ENCODE data around the gene FAM110A.
A peak's percentile ranks its signal among the peaks of the same experiment; 100 is the strongest.
"Not testable (repeated sequence)": the region's sequence is repeated elsewhere in the genome, so short reads cannot be mapped to it uniquely, and the experiment has no call there.

Gene FAM110A

DNA sequence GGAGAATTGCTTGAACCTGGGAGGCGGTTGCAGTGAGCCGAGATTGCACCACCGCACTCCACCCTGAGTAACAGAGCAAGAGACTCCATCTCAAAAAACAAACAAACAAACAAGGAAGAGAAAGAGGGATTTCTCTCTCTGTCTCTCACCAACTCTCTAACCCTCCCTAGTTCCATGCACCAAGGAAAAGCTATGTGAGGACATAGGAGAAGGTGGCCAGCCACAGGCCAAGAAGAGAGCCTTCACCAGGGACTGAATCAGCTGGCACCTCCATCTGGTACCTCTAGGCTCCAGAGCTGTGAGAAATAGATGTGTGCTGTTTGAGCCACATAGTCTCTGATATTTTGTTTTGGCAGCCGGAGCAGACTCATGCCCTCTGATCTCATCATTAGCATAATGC is 9.0 kb upstream of the FAM110A start:
- DNase-seq = no peak

DNA sequence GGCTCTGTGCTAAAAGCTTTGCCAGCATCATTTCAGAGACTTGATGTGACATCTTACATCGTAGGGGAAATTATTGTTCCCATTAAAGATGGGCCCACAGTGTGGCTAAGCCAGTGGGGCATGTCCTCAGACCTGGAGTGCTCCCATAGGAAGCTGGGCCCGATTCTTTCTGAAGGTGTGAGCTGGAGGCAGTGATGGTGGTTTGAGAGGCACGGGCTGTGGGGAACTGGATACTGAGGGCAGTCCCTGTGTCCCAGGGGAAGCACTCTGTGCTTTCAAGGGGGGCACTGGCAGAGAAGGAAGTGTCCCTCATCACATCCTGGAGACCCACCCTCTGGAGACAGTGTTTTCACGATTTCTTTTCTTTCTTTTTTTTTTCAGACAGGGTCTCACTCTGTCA is 8.6 kb upstream of the FAM110A start:
- no peak for DNase-seq

DNA sequence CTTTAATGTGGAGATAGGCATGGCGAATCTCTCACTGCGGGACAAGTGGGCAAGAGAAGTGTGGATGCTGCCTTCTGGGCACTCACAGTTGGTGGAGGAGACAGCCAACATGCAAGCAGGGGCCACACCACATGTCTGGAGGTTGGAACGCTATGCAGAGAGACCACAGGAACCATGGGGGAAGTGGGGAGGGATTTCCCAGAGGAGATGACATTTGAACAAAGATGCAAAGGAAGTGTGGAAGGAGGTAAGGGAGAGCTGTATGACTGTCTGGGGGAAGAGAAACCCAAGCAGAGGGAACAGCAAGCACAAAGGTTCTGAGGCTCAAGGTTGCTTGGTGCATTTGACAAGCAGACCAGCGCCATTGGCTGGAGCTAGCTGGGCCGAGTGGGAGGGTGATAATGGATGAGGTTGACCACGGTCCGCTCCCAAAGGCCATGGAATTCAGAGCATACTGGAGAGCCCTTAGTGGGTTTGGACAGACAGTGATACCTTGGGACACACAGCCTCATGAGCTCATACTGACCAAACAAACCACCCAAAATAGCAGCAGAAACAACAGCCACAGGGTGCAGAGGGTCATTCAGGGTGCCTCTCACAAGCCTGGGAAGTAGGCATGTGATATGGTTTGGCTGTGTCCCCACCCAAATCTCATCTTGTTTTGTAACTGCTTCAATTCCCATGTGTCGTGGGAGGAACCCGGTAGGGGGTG is 7.6 kb upstream of the FAM110A start:
- DNase-seq = no peak

DNA sequence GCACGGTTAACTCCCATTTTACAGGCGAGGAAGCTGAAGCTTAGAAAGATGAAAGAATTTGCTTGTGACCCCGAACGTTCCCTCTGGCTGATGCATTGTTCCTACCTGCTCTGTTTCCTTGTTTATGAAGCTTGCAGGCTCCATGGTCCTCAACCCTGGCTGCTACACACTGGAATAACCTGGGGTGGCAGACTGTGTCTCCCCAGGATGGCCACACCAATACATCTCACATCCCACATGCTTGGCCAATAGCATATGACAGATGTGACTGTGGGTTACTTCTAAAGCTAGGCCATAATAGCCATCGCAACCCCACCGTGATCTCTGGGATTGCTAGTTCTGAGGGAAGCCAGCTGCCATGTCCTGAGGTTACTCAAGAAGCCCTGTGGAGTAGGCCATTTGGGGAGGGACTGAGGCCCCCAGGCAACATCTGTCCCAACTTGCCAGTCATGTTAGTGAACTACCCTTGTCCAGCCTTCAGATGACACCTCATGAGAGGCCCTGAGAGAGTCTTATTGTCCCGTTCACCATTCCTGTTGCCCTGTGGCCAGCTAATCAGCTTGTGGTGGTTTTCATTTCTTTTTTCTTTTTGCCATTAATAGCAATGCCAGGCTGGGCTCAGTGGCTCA is 6.7 kb upstream of the FAM110A start:
- DNase-seq = no peak

DNA sequence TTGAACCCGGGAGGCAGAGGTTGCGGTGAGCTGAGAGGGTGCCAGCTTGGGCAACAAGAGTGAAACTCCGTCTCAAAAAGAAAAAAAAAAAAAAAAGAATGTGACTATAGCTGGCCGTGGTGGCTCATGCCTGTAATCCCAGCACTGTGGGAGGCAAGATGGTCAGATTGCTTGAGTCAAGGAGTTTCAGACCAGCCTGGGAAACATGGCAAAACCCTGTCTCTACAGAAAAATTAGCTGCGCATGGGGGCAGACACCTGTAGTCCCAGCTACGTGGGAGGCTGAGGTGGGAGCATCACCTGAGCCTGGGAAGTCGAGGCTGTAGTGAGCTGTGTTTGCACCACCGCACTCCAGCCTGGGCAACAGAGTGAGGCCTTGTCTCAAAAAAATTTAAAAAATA is 5.5 kb upstream of the FAM110A start:
- DNase-seq = not testable (repeated sequence)

DNA sequence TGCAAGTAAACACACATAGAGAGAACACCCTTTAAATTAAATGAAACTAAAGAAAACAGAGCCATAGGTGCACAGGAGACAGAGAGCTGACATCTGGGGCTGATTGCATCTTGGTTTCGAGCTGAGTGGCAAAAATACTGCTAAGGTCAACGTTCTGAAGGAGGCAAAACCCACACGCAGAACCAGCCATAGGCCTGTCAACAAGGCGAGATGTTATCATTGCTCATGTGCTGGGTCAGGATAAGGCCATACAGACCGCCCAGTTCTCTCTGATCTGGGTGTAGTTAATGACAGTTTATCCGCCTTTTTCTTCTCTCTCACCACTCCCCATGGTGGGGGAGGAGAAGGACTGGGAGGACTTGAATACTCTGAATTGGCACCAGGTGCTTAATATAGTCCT is 4.5 kb upstream of the FAM110A start:
- DNase-seq = no peak

DNA sequence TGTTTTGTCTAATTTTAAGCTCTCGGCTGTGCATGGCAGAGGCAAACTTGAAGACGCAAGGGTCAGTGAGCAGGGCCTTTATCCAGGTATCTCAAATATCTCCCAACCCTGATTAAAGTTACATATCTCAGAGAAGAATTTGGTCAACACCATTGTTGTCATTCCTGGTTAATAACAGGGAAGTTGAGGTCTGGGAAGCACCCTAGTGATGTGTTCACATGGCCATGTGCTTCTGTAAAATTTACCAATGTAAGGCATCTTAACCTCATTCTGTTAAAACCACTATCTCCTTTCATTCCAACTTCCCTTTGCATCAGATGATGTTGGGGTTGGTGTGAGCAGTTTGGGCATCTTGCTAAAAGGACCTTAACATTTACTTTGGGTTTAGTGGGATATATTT is 4.0 kb upstream of the FAM110A start:
- DNase-seq = no peak

DNA sequence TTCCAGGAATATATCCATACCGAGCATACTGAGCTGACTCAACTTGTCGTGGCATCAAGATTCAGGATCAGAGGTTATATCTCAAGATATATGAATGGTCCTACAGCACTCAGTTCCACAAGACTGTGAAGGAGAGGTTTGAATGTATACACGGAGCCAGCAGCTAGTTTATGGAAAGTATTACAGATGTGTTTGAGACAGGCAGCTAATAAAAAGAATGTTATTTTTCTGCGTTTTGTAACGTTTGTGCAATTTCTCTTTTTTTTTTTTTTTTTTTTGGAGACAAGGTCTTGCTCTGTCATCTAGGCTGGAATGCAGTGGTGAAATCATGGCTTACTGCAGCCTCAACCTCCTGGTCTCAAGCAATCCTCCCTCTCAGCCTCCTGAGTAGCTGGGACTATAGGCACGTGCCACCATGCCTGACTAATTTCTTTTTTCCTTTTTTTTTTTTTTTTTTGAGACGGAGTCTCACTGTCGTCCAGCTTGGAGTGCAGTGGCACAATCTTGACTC is 3.4 kb upstream of the FAM110A start:
- DNase-seq = no peak

DNA sequence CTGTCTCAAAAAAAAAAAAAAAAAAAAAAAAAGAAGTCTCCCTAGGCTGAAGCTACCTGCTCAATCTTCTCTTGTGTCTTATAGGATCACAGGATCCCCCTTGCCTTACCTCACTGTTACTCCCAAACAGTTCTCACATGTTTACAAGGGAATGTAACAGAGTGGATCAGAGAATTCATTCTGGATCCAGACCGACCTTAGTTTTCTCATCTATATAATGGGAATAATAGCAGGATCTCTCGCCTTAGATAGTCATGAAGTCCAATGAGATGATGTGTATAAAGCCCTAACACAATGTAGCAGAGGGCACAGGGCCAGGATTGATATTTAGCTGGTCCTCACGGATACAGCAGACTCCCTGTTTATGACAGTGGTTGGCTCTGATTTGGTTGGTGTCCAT is 2.3 kb upstream of the FAM110A start:
- no peak for DNase-seq

DNA sequence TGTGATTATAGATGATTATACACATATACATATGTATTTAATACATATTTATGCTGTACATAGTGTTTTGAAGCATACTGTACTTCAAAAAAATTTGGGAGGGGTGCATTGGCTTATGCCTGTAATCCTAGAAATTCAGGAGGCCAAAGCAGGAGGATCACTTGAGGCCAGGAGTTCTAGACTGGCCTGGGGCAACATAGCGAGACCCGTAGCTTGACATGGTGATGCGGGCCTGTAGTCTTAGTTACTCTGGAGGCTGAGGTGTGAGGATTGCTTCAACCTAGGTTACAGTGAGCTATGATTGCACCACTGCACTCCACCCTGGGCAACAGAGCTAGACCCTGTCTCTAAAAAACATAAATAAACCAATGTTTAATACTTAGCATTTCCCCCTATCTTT is 1.6 kb upstream of the FAM110A start:
- no peak for DNase-seq

DNA sequence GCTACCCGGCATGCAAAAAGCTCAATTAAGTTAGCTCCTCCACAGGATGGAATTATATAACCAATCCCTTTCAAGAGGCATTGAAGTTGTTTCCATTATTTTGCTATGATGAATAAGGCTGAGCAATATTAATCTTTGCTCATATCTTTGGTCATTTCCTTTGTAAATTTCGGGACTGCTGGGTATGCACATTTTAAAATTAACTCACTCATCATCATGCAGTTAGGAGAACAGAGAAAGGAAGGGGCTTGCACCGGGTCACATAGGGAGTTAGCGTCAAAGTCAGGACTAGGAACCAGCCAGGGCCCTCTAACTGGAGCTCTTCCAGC is 430 bp upstream of the FAM110A start:
- no peak for DNase-seq

DNA sequence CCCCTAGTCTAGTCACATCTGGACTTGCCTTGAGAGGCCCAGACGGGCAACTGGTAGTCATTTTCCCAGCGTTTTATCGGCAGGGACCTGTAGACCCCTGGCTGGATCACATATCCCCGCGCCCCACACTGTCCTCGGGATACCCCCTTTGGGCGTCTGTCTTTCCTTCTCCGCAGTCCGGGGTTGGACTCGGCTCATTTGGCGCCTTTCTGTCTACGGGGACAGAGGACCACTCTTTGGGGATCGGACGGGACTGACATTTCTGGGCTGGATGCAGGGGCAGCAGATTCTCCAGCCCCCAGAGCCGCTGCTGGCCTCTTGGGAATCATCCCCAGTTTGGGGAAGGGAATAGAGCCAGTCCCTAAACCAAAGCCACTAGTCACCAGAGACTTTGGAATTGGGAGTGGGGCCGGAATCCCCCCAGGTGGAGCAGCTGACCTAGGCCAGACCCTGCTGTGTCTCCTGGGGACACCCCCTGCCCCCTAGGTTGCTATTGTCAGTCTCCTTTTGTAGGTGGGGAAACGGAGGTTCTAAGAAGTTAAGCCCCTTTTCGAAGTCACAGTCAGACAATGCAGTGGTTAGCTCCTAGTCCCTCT is 734 bp downstream of the FAM110A start:
- no peak for DNase-seq

DNA sequence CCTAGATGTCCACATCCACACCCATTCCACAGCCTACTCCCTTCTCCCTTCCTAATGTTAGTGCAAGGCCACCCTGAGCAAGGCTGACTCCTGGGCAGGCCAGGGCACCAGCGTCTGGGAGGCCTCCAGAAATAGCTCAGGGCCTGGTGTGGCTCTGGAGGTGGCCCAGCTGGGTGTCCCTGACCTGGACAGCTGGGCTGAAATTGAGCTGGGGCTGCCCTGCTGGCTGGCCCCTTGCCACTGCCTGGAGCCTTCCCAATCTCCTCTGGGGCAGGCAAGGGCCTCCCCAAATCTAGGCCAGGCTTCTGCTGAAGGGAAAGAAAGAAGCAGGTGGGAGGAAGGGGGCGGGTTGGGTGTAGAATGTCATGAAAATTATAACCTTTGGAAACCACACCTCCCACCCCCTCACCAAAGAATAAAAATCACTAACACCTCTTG is 2.1 kb downstream of the FAM110A start:
- no peak for DNase-seq

DNA sequence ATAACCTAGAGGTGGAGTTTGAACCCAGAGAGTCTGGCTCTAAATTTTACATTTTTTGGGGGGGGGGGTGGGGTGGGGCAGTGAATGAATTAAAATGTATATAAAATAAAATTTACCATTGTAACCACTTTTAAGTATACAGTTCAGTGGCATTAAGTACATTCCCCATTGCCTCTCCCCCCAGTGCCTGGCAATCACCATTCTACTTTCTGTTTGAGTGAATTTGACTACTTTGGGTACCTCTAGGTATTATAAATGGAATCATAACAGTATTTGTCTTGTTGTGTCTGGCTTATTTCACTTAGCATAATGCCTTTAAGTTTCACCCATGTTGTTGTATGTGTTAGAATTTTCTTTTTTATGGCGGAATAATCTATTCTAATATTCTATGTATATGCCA is 2.7 kb downstream of the FAM110A start:
- no peak for DNase-seq

DNA sequence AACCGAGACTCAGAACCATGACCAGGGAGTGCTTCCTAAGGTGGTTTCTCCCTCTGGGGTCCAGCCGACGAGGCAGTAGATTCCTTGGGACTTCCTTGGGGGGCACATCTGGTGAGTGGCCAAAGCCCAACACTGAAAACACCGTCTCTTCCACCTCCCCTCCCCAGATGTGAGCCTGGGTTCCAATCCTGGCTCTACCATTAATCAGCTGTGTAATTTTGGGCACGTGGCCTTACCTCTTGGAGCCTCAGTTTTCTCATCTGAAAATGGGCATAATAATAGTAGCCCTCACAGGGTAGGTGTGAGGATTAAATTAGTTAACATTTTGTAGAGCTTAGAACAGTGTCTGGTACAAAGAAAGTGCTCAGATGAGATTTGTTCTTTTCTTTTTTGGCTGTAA is 5.5 kb downstream of the FAM110A start:
- DNase-seq = no peak

DNA sequence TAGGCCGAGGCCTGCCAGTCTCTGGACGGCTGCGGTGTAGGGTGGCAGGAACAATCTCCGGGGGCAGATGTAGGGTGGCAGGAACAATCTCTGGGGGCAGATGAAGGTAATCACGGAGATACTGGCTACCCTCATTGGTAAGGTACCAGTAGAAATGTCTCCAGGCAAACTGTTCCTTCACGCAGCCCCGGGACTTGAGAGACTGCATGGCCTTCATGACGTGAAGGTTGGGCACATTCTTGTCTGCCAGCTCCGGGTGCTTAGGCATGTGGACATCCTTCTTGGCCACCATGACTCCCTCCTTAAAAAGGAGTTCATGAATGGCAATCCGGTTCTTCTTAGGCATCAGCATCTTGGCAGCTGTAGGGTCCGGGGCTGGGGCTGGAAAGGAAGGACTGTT is 6.1 kb downstream of the FAM110A start:
- DNase-seq = no peak

DNA sequence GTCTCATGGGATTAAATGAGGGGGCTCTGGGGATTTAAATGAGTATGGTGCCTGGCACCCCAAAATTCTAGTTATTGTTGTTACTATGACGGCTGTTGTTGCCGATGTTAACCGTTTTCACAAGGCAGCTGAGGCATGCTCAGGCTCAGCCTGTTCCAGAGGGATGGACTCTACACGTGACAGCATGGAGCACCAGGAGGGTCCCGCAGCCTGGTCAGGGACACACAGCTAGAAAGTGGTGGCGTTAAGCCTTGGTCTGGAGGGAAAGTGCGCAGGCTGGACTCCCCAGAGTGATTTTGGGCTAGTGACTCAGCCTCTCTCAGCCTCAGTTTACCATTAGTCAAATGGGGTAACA is 7.0 kb downstream of the FAM110A start:
- no peak for DNase-seq

DNA sequence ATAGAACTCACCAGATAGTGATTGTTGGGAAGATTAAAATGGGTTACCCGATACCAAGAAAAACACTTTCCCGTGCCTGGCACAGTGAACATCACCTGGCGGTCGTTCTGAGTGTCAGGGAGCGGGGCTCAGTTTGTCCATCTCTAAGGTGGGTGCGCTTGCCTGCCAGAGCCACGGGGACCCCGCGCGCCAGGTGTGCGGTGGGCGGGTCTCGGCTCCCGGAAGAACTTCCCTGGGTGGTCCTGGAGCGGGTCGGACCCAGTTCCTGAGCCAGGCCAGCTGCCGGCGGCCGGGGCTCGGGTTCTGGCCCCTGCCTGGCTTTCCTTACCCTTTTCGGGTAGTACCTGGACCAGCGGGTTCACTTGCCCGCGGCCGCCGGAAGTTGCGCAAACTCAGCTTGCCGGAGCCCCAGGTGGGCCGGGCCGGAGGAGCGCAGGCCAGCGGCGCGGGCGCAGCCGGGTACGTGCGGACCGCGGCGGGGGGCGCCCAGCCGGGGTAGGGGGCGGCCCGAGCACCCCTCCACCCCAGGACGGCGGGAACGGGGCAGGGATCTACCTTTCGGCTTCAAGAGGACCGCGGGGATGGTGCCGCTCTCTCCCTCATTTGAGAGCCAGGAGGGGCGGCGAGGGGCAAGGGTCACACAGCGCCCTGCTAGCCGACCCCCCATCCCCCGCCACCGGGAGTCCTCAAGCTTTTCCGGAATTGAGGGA is 7.5 kb downstream of the FAM110A start:
- DNase-seq = no peak

DNA sequence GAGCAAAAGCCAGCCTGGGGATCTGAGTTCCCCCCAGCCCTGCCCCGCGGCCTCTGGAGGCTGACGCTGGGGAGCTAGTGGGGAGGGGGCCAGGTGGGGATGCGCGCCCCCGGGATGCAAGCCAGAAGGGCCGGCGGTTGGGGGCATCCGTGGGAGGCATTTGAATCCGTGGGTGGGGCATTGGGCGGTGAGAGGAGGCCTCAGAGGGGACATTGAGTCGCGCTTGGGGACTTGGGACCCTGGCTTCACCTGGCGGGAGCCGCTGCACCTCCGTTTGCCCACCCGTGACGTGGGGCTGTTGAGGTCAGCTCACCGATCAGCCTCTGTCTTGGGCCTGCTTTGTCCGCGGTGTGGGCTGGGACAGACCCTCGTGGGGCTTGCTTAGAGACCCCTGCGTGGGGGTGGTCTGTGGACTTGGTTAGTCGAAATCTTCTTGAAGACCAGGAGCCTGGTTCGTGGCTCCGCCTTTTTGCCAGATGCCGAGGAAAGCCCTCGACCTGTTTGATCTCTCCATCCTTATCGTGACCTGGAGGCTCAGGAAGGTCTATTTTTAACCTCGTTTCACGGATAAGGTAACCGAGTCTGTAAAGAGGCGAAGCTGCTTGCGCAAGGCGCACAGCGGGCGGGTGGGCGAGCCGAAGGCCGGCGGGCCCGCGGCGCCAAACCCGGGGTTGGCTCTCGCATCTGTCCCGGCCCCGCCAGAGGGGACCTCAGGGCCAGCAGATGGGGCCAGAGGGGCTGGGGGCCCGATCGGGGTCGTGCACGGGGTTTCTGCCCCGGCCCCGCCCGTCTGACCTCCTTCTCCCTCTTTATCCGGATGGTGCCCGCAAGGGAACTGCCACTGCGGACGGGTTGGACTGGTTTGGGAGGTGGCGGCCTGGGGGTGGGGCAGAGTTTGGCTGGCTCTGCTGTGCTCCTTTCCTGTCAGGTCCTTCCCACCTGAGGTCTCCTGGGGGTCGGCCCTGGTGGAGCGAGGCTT is 8.3 kb downstream of the FAM110A start:
- no peak for DNase-seq

DNA sequence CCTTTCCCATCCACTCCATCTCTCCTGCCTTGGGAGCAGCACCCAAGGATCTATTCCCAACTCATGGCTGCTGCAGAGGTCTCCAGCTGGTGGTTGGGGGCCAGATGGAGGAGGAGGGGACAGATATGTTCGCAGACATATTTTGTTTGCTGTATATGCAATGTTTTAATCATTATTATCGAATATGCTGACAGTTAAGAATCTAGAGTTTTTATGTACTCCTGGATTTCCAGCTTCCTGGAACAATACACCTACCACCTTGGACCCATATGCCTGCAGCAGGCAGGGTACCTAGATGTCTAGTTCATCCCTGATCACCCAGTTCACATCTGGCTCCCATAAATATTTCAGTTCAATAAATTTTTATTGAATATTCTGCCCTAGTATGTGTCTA is 9.0 kb downstream of the FAM110A start:
- no peak for DNase-seq

DNA sequence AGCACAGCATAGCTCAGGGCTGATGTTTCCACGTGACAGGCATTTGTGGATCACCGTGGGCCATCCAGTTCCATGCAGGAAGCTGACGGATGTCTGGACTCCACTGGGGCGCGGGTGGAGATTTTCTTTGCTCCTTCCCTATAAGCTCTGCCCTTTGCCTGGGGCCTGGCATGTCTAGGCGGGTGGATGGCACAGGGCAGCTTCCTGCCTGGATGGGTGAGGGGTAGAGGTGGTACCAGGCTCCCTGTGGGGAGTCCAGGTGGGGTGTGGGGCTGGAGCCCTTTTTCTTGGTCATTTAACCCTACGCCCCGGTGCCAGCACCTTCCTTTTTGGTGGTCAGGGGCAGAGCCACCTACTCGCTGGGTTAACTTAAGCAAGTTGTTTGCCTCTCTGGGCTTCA is 10.4 kb downstream of the FAM110A start:
- DNase-seq = no peak

DNA sequence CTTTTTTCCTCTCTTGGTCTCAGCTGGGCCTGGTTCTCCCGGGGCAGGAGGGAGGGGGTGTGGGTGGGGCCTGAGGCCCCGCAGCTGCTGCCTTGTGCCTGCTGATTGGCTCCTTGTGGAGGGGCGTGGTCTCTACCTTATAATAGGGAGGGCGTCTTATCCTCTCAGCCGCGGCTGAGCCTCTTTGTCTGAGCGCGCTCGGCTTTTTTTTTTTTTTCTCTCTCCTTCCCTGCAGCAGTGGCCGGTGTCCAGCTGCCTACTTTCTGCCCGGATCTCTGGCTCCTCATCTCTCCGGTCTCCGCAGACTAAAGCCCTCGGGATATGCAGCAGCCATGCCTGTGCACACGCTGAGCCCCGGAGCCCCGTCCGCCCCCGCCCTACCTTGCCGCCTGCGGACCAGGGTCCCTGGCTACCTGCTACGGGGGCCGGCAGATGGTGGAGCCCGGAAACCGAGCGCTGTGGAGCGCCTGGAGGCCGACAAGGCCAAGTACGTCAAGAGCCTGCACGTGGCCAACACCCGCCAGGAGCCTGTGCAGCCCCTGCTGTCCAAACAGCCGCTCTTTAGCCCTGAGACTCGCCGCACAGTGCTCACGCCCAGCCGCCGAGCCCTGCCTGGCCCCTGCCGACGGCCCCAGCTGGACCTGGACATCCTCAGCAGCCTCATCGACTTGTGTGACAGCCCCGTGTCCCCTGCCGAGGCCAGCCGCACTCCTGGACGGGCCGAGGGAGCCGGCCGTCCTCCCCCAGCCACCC is 11.1 kb downstream of the FAM110A start:
- DNase-seq = peak; percentile 74
